Lower lobe of right lung (tissue), 2 donors: ENCODE data around the gene TSPAN9. TPM values are rescaled to one million over a fixed set of nuclear protein-coding genes. Genes with fewer than 3 reads are reported as not detected.

Source experiments
- ATAC-seq, 2 donors: fragments of 200-7000 bp; cut with Tn5 transposase; one replicate each; pipeline ENCODE4 v1.9.1; 2020 to 2022; ENCODE audit warnings: mild to moderate bottlenecking in 2 of 2, moderate library complexity in 2 of 2
- DNase-seq: peaks from one replicate; pipeline ENCODE4 v3.0.0-alpha.2; 2020
- H3K27ac ChIP-seq: fragments of 200-600 bp; one replicate; pipeline ENCODE4 v1.8.0; 2022
- H3K27me3 ChIP-seq: fragments of 200-600 bp; one replicate; pipeline ENCODE4 v1.8.0; 2022; ENCODE audit warnings: low read depth
- H3K36me3 ChIP-seq: fragments of 200-600 bp; one replicate; pipeline ENCODE4 v1.8.0; 2022; ENCODE audit warnings: mild to moderate bottlenecking
- H3K4me1 ChIP-seq: fragments of 200-600 bp; one replicate; pipeline ENCODE4 v1.8.0; 2022
- H3K4me3 ChIP-seq: fragments of 200-600 bp; one replicate; pipeline ENCODE4 v1.8.0; 2022; ENCODE audit warnings: mild to moderate bottlenecking
- H3K9me3 ChIP-seq: fragments of 200-600 bp; one replicate; pipeline ENCODE4 v1.8.0; 2022
- intact Hi-C: fragments of 100-400 bp; cut with DNase I; formaldehyde crosslinking; loops from one replicate; pipeline ENCODE4 v1.11.0; 2022
- total RNA-seq: library from RNA; stranded (reverse); fragmentation: NEBNext Ultra II Directional; extraction: Animal tissue kit (Norgen Biotek cat#: 25700); gene quantifications from one replicate; pipeline ENCODE4 v1.2.1, GENCODE V29; 2021
- TF ChIP-seq, protein P1 (sequence below): fragments of 200-600 bp; IDR thresholded peaks from one replicate; pipeline ENCODE4 v1.8.0; 2022; ENCODE audit warnings: antibody characterized with exemption, mild to moderate bottlenecking
- donor health status: DM: no; HTN: yes; CAD: no; lungs with severe emphysema.

The TSPAN9 gene
- total RNA-seq, 1 donor from 2014 or later = 61.1 TPM

DNA sequence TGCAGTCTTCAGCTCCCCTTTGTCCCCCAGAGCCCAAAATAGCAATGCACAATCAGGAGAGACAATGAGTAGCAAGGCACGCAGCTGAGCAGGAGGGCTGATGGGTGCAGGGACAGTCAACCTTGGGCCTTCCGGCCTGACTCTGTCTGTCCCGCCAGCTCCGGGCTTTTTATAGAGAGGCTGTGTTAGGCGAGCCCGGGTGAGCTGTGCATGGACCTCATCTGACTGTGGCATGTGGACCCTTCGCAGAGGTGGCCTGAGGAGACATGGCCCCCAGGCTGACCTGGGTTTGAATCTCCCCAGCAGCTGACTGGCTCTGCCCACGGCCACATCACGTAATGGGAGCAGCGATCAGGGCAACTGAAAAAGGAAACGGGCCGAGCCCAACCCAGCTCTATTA lies 177.9 kb downstream of the TSPAN9 start:
- TF ChIP-seq, protein P1, sequence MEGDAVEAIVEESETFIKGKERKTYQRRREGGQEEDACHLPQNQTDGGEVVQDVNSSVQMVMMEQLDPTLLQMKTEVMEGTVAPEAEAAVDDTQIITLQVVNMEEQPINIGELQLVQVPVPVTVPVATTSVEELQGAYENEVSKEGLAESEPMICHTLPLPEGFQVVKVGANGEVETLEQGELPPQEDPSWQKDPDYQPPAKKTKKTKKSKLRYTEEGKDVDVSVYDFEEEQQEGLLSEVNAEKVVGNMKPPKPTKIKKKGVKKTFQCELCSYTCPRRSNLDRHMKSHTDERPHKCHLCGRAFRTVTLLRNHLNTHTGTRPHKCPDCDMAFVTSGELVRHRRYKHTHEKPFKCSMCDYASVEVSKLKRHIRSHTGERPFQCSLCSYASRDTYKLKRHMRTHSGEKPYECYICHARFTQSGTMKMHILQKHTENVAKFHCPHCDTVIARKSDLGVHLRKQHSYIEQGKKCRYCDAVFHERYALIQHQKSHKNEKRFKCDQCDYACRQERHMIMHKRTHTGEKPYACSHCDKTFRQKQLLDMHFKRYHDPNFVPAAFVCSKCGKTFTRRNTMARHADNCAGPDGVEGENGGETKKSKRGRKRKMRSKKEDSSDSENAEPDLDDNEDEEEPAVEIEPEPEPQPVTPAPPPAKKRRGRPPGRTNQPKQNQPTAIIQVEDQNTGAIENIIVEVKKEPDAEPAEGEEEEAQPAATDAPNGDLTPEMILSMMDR = no peak
- peaks cover 4% of the 10 kb centered on the region for H3K36me3 ChIP-seq
- ATAC-seq = no peak

DNA sequence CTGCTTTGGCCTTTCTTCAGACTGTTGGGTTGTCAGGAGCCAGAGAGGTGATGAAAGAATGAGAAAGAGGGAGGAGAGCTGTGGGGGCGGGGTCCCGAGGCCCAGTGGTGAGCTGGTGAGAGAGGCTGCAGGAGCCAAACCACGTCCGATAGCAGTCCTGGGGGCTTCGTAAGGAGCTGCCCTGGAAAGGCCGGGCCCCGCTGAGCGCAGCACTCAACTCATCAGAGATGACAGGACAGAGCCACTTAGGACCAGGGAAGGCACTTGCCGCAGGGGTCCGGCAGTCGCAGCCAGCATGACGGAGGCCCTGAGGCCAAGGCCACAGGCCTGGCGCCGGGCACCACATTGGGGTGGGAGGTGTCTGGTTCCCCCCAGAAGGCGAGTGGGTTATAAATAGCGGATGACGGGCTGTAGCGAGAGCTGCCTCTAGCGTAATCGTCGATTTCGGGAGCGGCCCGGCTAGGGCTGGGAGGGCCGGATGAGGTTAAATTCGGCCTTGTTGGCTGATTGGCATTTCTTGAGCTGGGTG lies 179.0 kb downstream of the TSPAN9 start:
- ATAC-seq (no peak), DNase-seq (no peak)
- Histone ChIP-seq H3K36me3 (peaks cover 4% of the 10 kb centered on the region), H3K27ac (no peak overlapping the region), H3K27me3 (no peaks in the 10 kb centered on the region), H3K4me3 (no peak overlapping the region), H3K4me1 (peaks cover 15% of the 10 kb centered on the region), H3K9me3 (no peaks in the 10 kb centered on the region)
- intact Hi-C loops = no loop called here
- TF ChIP-seq, protein P1 = no peak

More for the DNA sequence above, 177.9 kb downstream of the TSPAN9 start:
- H3K4me3 ChIP-seq = no peak overlapping the region
- no peaks in the 10 kb centered on the region for H3K9me3 ChIP-seq
- no peak for DNase-seq
- no peak overlapping the region for H3K27ac ChIP-seq
- no peaks in the 10 kb centered on the region for H3K27me3 ChIP-seq
- intact Hi-C loops = no loop called here
- peaks cover 15% of the 10 kb centered on the region for H3K4me1 ChIP-seq

DNA sequence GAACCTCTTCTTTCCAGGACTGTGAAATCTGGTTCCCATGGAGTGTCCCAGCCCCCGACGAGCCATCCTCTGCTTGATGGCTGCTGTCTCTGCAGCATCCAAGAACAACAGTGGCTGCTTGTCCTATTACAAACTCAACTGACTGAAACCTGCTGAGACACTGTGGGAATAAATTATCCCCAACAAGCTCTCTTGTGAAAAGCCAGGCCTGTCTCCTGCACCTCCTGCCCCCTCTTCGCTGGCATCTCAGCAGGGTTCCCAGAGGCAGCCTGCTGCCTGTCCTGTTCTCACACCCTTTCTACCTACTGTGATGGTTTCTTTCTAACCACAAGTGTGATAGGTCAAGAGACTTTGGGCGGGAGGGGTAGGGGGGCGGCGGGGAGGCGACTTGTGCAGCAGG lies 180.2 kb downstream of the TSPAN9 start:
- no peaks in the 10 kb centered on the region for H3K27me3 ChIP-seq
- H3K36me3 ChIP-seq = peaks cover 4% of the 10 kb centered on the region
- ATAC-seq = no peak
- DNase-seq = no peak
- H3K4me1 ChIP-seq = peaks cover 8% of the 10 kb centered on the region
- intact Hi-C loops = no loop called here
- TF ChIP-seq, protein P1 = no peak
- H3K4me3 ChIP-seq = no peak overlapping the region
- H3K9me3 ChIP-seq = no peaks in the 10 kb centered on the region
- H3K27ac ChIP-seq = no peak overlapping the region

DNA sequence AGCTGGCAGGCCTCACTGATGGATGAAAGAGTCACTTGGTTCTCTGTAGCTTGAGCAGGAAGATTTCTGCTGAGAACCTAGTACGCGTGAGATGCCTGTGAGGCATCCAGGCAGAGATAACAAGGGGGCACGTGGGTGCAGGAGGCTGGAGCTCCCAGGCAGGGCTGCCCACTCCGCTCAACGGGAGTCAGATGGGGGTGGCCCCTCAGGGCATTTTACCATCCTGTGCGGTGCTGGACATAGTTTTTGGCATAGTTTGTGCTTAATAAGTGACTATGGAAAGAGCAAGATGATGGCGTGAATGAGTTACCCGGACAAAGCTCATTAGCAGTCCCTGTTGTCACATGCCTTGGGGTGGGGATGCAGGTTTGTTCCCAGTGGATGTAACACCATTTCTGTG lies 182.8 kb downstream of the TSPAN9 start:
- intact Hi-C loops = no loop called here
- Histone ChIP-seq H3K27me3 (no peaks in the 10 kb centered on the region), H3K9me3 (no peaks in the 10 kb centered on the region), H3K4me3 (no peak overlapping the region), H3K4me1 (no peaks in the 10 kb centered on the region), H3K27ac (no peak overlapping the region), H3K36me3 (peaks cover 4% of the 10 kb centered on the region)
- TF ChIP-seq, protein P1 = no peak
- DNase-seq (no peak), ATAC-seq (no peak)

DNA sequence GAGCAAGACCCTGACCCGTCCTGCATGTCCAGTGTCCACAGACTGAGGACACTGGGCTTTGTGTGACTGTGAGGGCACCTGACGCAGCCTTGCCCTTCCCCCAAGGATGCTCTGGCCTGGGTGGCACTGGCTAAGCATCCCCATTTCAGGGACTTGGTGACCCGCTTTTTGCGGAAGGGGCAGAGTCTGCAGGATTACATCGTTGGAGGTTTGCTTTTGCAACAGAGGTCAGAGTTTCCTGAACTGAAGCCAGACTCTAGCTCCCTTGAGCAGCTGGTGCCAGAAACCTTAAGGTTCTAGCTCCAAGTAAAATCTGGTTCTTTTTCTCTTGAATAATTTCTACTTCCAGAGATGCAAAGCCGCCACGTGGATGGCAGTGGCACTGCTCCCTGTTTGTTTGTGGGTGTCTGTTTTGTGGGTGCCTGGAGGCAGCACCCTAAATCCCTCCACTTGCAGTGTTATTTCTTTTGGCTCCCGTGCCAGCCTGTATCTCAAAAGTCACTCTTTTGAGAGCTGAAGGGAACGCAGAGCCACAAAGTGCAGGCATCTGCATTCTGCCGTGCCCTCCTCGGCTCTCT lies 184.7 kb downstream of the TSPAN9 start:
- intact Hi-C loops = no loop called here
- no peak overlapping the region for H3K4me3 ChIP-seq
- H3K27me3 ChIP-seq = no peaks in the 10 kb centered on the region
- DNase-seq (no peak), ATAC-seq (no peak)
- H3K27ac ChIP-seq = no peak overlapping the region
- H3K36me3 ChIP-seq = peaks cover 4% of the 10 kb centered on the region
- no peaks in the 10 kb centered on the region for H3K9me3 ChIP-seq
- no peaks in the 10 kb centered on the region for H3K4me1 ChIP-seq
- TF ChIP-seq, protein P1 = peak; percentile 9
